NT2/D1 (cell line): ENCODE results near the gene HEG1.

Experiments used
- DNase-seq: peaks from one replicate; pipeline ENCODE4 v3.0.0-alpha.2; 2011; ENCODE audit warnings: low read depth, low spot score
- H3K27me3 ChIP-seq: 2 replicates; pipeline ENCODE4 v1.6.0; 2011; ENCODE audit warnings: mild to moderate bottlenecking; ENCODE audit not compliant: insufficient read length, insufficient read depth
- H3K36me3 ChIP-seq: 2 replicates; pipeline ENCODE4 v1.6.1; 2011; ENCODE audit warnings: mild to moderate bottlenecking, low read length, mixed read lengths; ENCODE audit not compliant: insufficient read depth, insufficient read length
- H3K4me1 ChIP-seq: 2 replicates; pipeline ENCODE4 v1.5.1; 2011; ENCODE audit not compliant: insufficient read depth, insufficient read length
- H3K4me3 ChIP-seq: 2 replicates; pipeline ENCODE4 v1.5.1; 2011; ENCODE audit warnings: low read depth; ENCODE audit not compliant: insufficient read length
- H3K9ac ChIP-seq: 2 replicates; pipeline ENCODE4 v1.6.0; 2011; ENCODE audit warnings: low read depth; ENCODE audit not compliant: insufficient read length
- H3K9me3 ChIP-seq: 2 replicates; pipeline ENCODE4 v1.5.1; 2011; ENCODE audit warnings: mild to moderate bottlenecking, low read length; ENCODE audit not compliant: insufficient read depth
- SUZ12 ChIP-seq: IDR thresholded peaks from 2 replicates; pipeline ENCODE4 v1.6.1; 2011; ENCODE audit not compliant: insufficient read length, insufficient read depth; ENCODE audit errors: extremely low read depth
- YY1 ChIP-seq: IDR thresholded peaks from 2 replicates; pipeline ENCODE4 v1.6.1; 2011; ENCODE audit not compliant: insufficient read length, insufficient read depth
- ZNF274 ChIP-seq: IDR thresholded peaks from 2 replicates; pipeline ENCODE4 v1.6.1; 2011; ENCODE audit warnings: mild to moderate bottlenecking, low read depth, low read length

HEG1 gene

DNA sequence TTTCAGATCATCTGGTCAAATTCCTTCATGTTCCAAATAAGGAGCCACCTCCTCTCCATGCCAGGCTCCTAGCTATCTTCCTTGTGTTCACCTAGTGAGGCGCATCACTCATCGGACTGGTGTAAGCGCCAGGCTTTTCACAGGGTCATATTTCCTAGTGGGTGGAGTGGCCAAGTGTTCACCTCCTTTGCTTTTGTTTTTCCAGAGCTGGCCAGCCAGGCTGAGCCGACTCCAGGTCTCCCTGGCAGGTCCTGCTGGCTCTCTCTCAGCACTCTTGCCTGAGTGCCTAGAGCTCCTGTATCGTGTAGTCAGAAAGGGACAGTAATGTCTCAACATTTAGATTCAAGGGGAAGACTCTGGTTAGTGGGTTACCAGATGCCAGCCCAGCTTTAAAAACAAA lies 31.0 kb downstream of the HEG1 start:
- no peak overlapping the region for H3K4me3 ChIP-seq
- TF ChIP-seq ZNF274 = no peak
- no peak for TF ChIP-seq SUZ12
- no peak for TF ChIP-seq YY1
- H3K4me1 ChIP-seq = no peaks in the 10 kb centered on the region
- H3K27me3 ChIP-seq = no peaks in the 10 kb centered on the region
- DNase-seq = no peak
- H3K36me3 ChIP-seq = peaks cover 78% of the 10 kb centered on the region
- no peaks in the 10 kb centered on the region for H3K9me3 ChIP-seq
- no peak overlapping the region for H3K9ac ChIP-seq

DNA sequence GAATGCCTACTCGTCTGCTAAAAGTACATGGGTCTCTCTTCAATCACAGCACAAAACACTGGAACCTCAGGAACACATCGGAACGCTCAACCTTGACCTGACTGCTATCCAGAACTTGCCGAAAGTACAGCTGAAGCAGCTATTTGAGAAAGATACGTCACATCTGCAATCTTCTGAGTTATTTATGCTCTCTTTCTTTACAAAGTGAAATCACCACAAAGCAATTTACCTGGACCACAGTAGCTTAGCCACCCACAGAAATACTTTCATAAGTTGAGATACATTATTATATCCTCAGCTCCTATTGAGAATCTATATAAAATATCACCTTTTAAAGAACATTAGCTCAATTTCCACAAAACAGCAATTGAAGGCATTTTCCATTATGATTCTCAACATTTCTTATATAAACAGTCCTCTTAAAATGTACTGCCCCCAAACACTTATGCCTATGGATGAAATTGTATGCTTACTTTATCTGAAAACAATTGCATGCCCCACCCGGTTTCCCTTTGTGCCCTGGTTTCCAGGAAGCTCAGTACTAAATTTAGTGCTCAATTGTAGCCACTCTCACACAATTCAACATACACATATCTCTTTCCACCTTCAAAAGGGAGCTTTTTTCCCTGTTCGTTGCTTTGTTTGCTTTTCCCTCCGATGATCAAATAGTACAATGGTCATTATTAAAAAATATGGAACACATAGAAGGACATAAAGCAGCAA lies 31.8 kb downstream of the HEG1 start:
- H3K4me3 ChIP-seq = no peak overlapping the region
- no peak for TF ChIP-seq YY1
- no peak for TF ChIP-seq SUZ12
- no peak for TF ChIP-seq ZNF274
- H3K9me3 ChIP-seq = no peaks in the 10 kb centered on the region
- no peaks in the 10 kb centered on the region for H3K4me1 ChIP-seq
- no peak overlapping the region for H3K9ac ChIP-seq
- H3K27me3 ChIP-seq = no peaks in the 10 kb centered on the region
- H3K36me3 ChIP-seq = peaks cover 79% of the 10 kb centered on the region
- DNase-seq = no peak

GRCh38 chr3:125022206-125022605 lies 33.6 kb downstream of the HEG1 start:
- Histone ChIP-seq H3K4me3 (no peak overlapping the region), H3K9ac (no peak overlapping the region), H3K9me3 (no peaks in the 10 kb centered on the region), H3K4me1 (no peaks in the 10 kb centered on the region), H3K27me3 (no peaks in the 10 kb centered on the region), H3K36me3 (peaks cover 76% of the 10 kb centered on the region)
- TF ChIP-seq SUZ12 = no peak
- TF ChIP-seq YY1 = no peak
- no peak for TF ChIP-seq ZNF274
- no peak for DNase-seq

DNA sequence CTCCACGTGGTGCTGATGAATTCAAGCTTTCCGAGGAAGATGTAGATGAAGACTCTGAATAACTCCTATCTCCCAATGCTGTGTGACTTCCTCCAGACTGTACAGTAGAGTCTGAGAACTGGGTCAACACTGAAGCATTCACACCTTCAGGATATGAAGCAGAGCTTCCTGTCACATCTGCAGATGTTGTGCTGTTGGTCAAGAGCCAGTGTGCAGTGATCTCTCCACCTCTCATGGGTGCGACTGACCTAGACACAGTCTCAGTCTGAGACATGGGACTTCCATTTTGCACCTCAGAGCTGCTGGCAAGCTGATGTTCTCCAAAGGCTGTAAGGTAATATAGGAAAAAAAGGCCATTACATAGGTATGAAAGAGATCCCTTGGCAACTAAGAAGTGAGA lies 36.5 kb downstream of the HEG1 start:
- Histone ChIP-seq H3K4me1 (no peaks in the 10 kb centered on the region), H3K27me3 (no peaks in the 10 kb centered on the region), H3K9ac (no peak overlapping the region), H3K36me3 (peaks cover 75% of the 10 kb centered on the region), H3K9me3 (no peaks in the 10 kb centered on the region), H3K4me3 (no peak overlapping the region)
- TF ChIP-seq YY1 = no peak
- no peak for TF ChIP-seq ZNF274
- TF ChIP-seq SUZ12 = no peak
- no peak for DNase-seq

- H3K27me3 ChIP-seq = no peaks in the 10 kb centered on the region
- no peaks in the 10 kb centered on the region for H3K9me3 ChIP-seq
- no peak overlapping the region for H3K4me3 ChIP-seq
- no peak for DNase-seq
- no peaks in the 10 kb centered on the region for H3K4me1 ChIP-seq
- TF ChIP-seq ZNF274 (no peak), SUZ12 (no peak), YY1 (no peak)
- H3K36me3 ChIP-seq = peaks cover 92% of the 10 kb centered on the region
- H3K9ac ChIP-seq = no peak overlapping the region
Observed at GRCh38 chr3:125017406-125017805, 38.4 kb downstream of the HEG1 start.

- no peak for TF ChIP-seq YY1
- no peak for TF ChIP-seq SUZ12
- no peaks in the 10 kb centered on the region for H3K4me1 ChIP-seq
- no peaks in the 10 kb centered on the region for H3K27me3 ChIP-seq
- no peak overlapping the region for H3K4me3 ChIP-seq
- no peak for DNase-seq
- H3K36me3 ChIP-seq = peaks cover 96% of the 10 kb centered on the region
- H3K9me3 ChIP-seq = no peaks in the 10 kb centered on the region; the same call in 1 of the 2 replicates
- no peak overlapping the region for H3K9ac ChIP-seq
Observed at GRCh38 chr3:125014570-125015179, 41.1 kb downstream of the HEG1 start.

GRCh38 chr3:125013095-125013494 lies 42.7 kb downstream of the HEG1 start:
- Histone ChIP-seq H3K4me3 (no peak overlapping the region), H3K27me3 (no peaks in the 10 kb centered on the region), H3K4me1 (no peaks in the 10 kb centered on the region), H3K9ac (no peak overlapping the region), H3K9me3 (no peaks in the 10 kb centered on the region; the same call in 1 of the 2 replicates), H3K36me3 (peaks cover 96% of the 10 kb centered on the region)
- DNase-seq = no peak
- no peak for TF ChIP-seq SUZ12
- no peak for TF ChIP-seq YY1
- TF ChIP-seq ZNF274 = no peak

- Histone ChIP-seq H3K4me1 (no peaks in the 10 kb centered on the region), H3K9ac (no peak overlapping the region), H3K4me3 (no peak overlapping the region), H3K36me3 (peaks cover 99% of the 10 kb centered on the region), H3K27me3 (no peaks in the 10 kb centered on the region), H3K9me3 (no peaks in the 10 kb centered on the region; the same call in 1 of the 2 replicates)
- DNase-seq = no peak
- TF ChIP-seq SUZ12 (no peak), ZNF274 (no peak), YY1 (no peak)
Observed at GRCh38 chr3:125011941-125012340, 43.9 kb downstream of the HEG1 start.
